Naive B cell (primary cell): ENCODE data around the gene FAHD2A. TPM values are rescaled to one million over a fixed set of nuclear protein-coding genes. Genes with fewer than 3 reads are reported as not detected.
"Not testable (repeated sequence)": the region's sequence is repeated elsewhere in the genome, so short reads cannot be mapped to it uniquely, and the experiment has no call there.

Experiments used
- ATAC-seq, 2 donors: fragments of 150-1000 bp; cut with Tn5 transposase; 2 replicates each; pipeline ENCODE4 v1.10.0; 2021; ENCODE audit warnings: low read depth in 2 of 2, mild to moderate bottlenecking in 2 of 2, moderate library complexity in 2 of 2
- DNase-seq: peaks from one replicate; pipeline ENCODE4 v3.0.0; 2022
- H3K27ac Mint-ChIP-seq, 6 donors: one replicate each; pipeline ENCODE4 v1.8.0; 2020 to 2022; ENCODE audit warnings: mild to moderate bottlenecking in 6 of 6, mixed read lengths in 6 of 6, moderate library complexity in 5 of 6, inconsistent platforms in 2 of 6
- H3K27me3 Mint-ChIP-seq, 3 donors: one replicate each; pipeline ENCODE4 v1.8.0; 2021 to 2022; ENCODE audit warnings: mixed read lengths in 3 of 3, mild to moderate bottlenecking in 1 of 3
- H3K36me3 Mint-ChIP-seq, 2 donors: one replicate each; pipeline ENCODE4 v1.8.0; 2020 to 2022; ENCODE audit warnings: mixed read lengths in 2 of 2, inconsistent platforms in 1 of 2, mild to moderate bottlenecking in 1 of 2
- H3K4me1 Mint-ChIP-seq, 3 donors: one replicate each; pipeline ENCODE4 v1.8.0; 2020 to 2022; ENCODE audit warnings: mixed read lengths in 3 of 3, inconsistent platforms in 1 of 3, mild to moderate bottlenecking in 1 of 3, moderate library complexity in 1 of 3
- H3K4me3 Mint-ChIP-seq, 8 donors: one replicate each; pipeline ENCODE4 v1.8.0; 2020 to 2022; ENCODE audit warnings: mild to moderate bottlenecking in 8 of 8, mixed read lengths in 8 of 8, moderate library complexity in 8 of 8, inconsistent platforms in 2 of 8
- H3K9me3 Mint-ChIP-seq, 7 donors: one replicate each; pipeline ENCODE4 v1.8.0; 2020 to 2022; ENCODE audit warnings: mixed read lengths in 7 of 7, mild to moderate bottlenecking in 5 of 7, inconsistent platforms in 2 of 7, moderate library complexity in 1 of 7
- polyA plus RNA-seq, 6 donors: library from polyadenylated mRNA; unstranded; fragments of 300-500 nt; fragmentation: Illumina TruSeq; gene quantifications; one replicate each; pipeline ENCODE4 v1.2.3, GENCODE V29; 2021; ENCODE audit warnings: low read depth in 6 of 6

The FAHD2A gene
- 10 to 100 TPM in 4 of 6 donors, 1 to 10 TPM in 2; 6.7 to 29.3 (median 11.1) TPM for polyA plus RNA-seq

- ATAC-seq: peak; percentile 93 to 94
- Mint-ChIP-seq H3K27me3 (no peaks in the 10 kb centered on the region), H3K9me3 (no peaks in the 10 kb centered on the region), H3K4me1 (peaks cover 18 to 29% (median 28%) of the 10 kb centered on the region in 3 donors), H3K36me3 (no peaks in the 10 kb centered on the region), H3K27ac (peak within 1 kb of the TSS; percentile 89 to 99 (median 95)), H3K4me3 (peak within 1 kb of the TSS; percentile 96 to 99 (median 98))
- peak; percentile 91 for DNase-seq
Measured at GRCh38 chr2:95402370-95403203, at the start of gene FAHD2A. TSS of gene FAHD2A (plus strand) at chr2:95402708. CDS start at chr2:95405559, 2,851 bp downstream.

GRCh38 chr2:95353055-95353575 is 49.4 kb upstream of the FAHD2A start:
- H3K4me3 Mint-ChIP-seq: no peak overlapping the region

GRCh38 chr2:95353613-95354468 is 48.7 kb upstream of the FAHD2A start:
- no peak for ATAC-seq

More at GRCh38 chr2:95353055-95353575, 49.4 kb upstream of the FAHD2A start:
- DNase-seq: no peak
- Mint-ChIP-seq H3K36me3 (no peaks in the 10 kb centered on the region), H3K9me3 (peaks cover 0 to 12% (median 0%) of the 10 kb centered on the region in 7 donors), H3K27me3 (peaks cover 11 to 36% (median 20%) of the 10 kb centered on the region in 3 donors), H3K4me1 (peaks cover 0 to 2% (median 0%) of the 10 kb centered on the region in 3 donors), H3K27ac (peak overlapping the region in 1 of 6 donors; percentile 77)
- ATAC-seq: no peak

GRCh38 chr2:95354469-95354901 is 48.0 kb upstream of the FAHD2A start:
- H3K27me3 Mint-ChIP-seq: peaks cover 5 to 26% (median 25%) of the 10 kb centered on the region in 3 donors
- peak overlapping the region in 1 of 6 donors; percentile 37 for H3K27ac Mint-ChIP-seq
- peaks cover 0 to 2% (median 0%) of the 10 kb centered on the region in 3 donors for H3K4me1 Mint-ChIP-seq
- DNase-seq (no peak), ATAC-seq (no peak)
- peaks cover 0 to 12% (median 0%) of the 10 kb centered on the region in 7 donors for H3K9me3 Mint-ChIP-seq
- H3K4me3 Mint-ChIP-seq: no peak overlapping the region
- H3K36me3 Mint-ChIP-seq: no peaks in the 10 kb centered on the region

More at GRCh38 chr2:95353613-95354468, 48.7 kb upstream of the FAHD2A start:
- no peaks in the 10 kb centered on the region for H3K36me3 Mint-ChIP-seq
- no peak for DNase-seq
- H3K9me3 Mint-ChIP-seq: peaks cover 0 to 12% (median 0%) of the 10 kb centered on the region in 7 donors
- H3K4me3 Mint-ChIP-seq: no peak overlapping the region
- H3K27ac Mint-ChIP-seq: no peak overlapping the region
- H3K27me3 Mint-ChIP-seq: peaks cover 10 to 32% (median 25%) of the 10 kb centered on the region in 3 donors
- peaks cover 0 to 2% (median 0%) of the 10 kb centered on the region in 3 donors for H3K4me1 Mint-ChIP-seq

GRCh38 chr2:95354925-95355324 is 47.6 kb upstream of the FAHD2A start:
- H3K4me3 Mint-ChIP-seq: no peak overlapping the region
- peak overlapping the region in 1 of 6 donors; percentile 37 for H3K27ac Mint-ChIP-seq
- H3K9me3 Mint-ChIP-seq: peaks cover 0 to 12% (median 0%) of the 10 kb centered on the region in 7 donors
- no peaks in the 10 kb centered on the region for H3K36me3 Mint-ChIP-seq
- no peak for ATAC-seq
- DNase-seq: no peak
- peaks cover 5 to 25% (median 22%) of the 10 kb centered on the region in 3 donors for H3K27me3 Mint-ChIP-seq
- peaks cover 0 to 2% (median 0%) of the 10 kb centered on the region in 3 donors for H3K4me1 Mint-ChIP-seq

- ATAC-seq, DNase-seq, H3K36me3 Mint-ChIP-seq, H3K27ac Mint-ChIP-seq, H3K4me1 Mint-ChIP-seq, H3K4me3 Mint-ChIP-seq: not testable (repeated sequence)
- peaks cover 0 to 12% (median 0%) of the 10 kb centered on the region in 7 donors for H3K9me3 Mint-ChIP-seq
- peaks cover 5 to 25% (median 21%) of the 10 kb centered on the region in 3 donors for H3K27me3 Mint-ChIP-seq
Measured at GRCh38 chr2:95355486-95355885, 47.0 kb upstream of the FAHD2A start.

- Mint-ChIP-seq H3K4me3 (no peak overlapping the region), H3K9me3 (peaks cover 0 to 12% (median 0%) of the 10 kb centered on the region in 7 donors), H3K27me3 (peaks cover 5 to 19% (median 16%) of the 10 kb centered on the region in 3 donors), H3K4me1 (no peaks in the 10 kb centered on the region), H3K36me3 (no peaks in the 10 kb centered on the region), H3K27ac (no peak overlapping the region)
- DNase-seq: no peak
- no peak for ATAC-seq
Measured at GRCh38 chr2:95356821-95357700, 45.4 kb upstream of the FAHD2A start.

- Mint-ChIP-seq H3K4me1 (no peaks in the 10 kb centered on the region), H3K4me3 (no peak overlapping the region), H3K36me3 (no peaks in the 10 kb centered on the region), H3K9me3 (peaks cover 0 to 12% (median 0%) of the 10 kb centered on the region in 7 donors), H3K27ac (no peak overlapping the region), H3K27me3 (peaks cover 5 to 18% (median 14%) of the 10 kb centered on the region in 3 donors)
- no peak for DNase-seq
- no peak for ATAC-seq
Measured at GRCh38 chr2:95357717-95358280, 44.7 kb upstream of the FAHD2A start.

- Mint-ChIP-seq H3K27ac (no peak overlapping the region), H3K36me3 (no peaks in the 10 kb centered on the region), H3K4me3 (no peak overlapping the region), H3K9me3 (peaks cover 0 to 11% (median 0%) of the 10 kb centered on the region in 7 donors), H3K27me3 (peaks cover 5 to 18% (median 14%) of the 10 kb centered on the region in 3 donors), H3K4me1 (no peaks in the 10 kb centered on the region)
- ATAC-seq (no peak), DNase-seq (no peak)
Measured at GRCh38 chr2:95359031-95359430, 43.5 kb upstream of the FAHD2A start.

GRCh38 chr2:95359501-95359930 is 43.0 kb upstream of the FAHD2A start:
- ATAC-seq: no peak

GRCh38 chr2:95361216-95361980 is 41.1 kb upstream of the FAHD2A start:
- Mint-ChIP-seq H3K27me3 (peaks cover 5 to 28% (median 23%) of the 10 kb centered on the region in 3 donors), H3K36me3 (no peaks in the 10 kb centered on the region), H3K4me1 (no peaks in the 10 kb centered on the region), H3K27ac (peak overlapping the region in 1 of 6 donors; percentile 50), H3K4me3 (no peak overlapping the region), H3K9me3 (peaks cover 0 to 4% (median 0%) of the 10 kb centered on the region in 7 donors)
- no peak for DNase-seq
- no peak for ATAC-seq

More at GRCh38 chr2:95359501-95359930, 43.0 kb upstream of the FAHD2A start:
- H3K4me1 Mint-ChIP-seq: no peaks in the 10 kb centered on the region
- no peak overlapping the region for H3K4me3 Mint-ChIP-seq
- no peaks in the 10 kb centered on the region for H3K36me3 Mint-ChIP-seq
- DNase-seq: no peak
- H3K27ac Mint-ChIP-seq: no peak overlapping the region
- H3K9me3 Mint-ChIP-seq: peaks cover 0 to 11% (median 2%) of the 10 kb centered on the region in 7 donors
- H3K27me3 Mint-ChIP-seq: peaks cover 5 to 18% (median 18%) of the 10 kb centered on the region in 3 donors
